Lower lobe of right lung (tissue), 2 donors: ENCODE data around the gene RIT2. TPM values are rescaled to one million over a fixed set of nuclear protein-coding genes. Genes with fewer than 3 reads are reported as not detected.

Experiments
- ATAC-seq, 2 donors: fragments of 200-7000 bp; cut with Tn5 transposase; one replicate each; pipeline ENCODE4 v1.9.1; 2020 to 2022; ENCODE audit warnings: mild to moderate bottlenecking in 2 of 2, moderate library complexity in 2 of 2
- DNase-seq: peaks from one replicate; pipeline ENCODE4 v3.0.0-alpha.2; 2020
- H3K27ac ChIP-seq: fragments of 200-600 bp; one replicate; pipeline ENCODE4 v1.8.0; 2022
- H3K27me3 ChIP-seq: fragments of 200-600 bp; one replicate; pipeline ENCODE4 v1.8.0; 2022; ENCODE audit warnings: low read depth
- H3K36me3 ChIP-seq: fragments of 200-600 bp; one replicate; pipeline ENCODE4 v1.8.0; 2022; ENCODE audit warnings: mild to moderate bottlenecking
- H3K4me1 ChIP-seq: fragments of 200-600 bp; one replicate; pipeline ENCODE4 v1.8.0; 2022
- H3K4me3 ChIP-seq: fragments of 200-600 bp; one replicate; pipeline ENCODE4 v1.8.0; 2022; ENCODE audit warnings: mild to moderate bottlenecking
- H3K9me3 ChIP-seq: fragments of 200-600 bp; one replicate; pipeline ENCODE4 v1.8.0; 2022
- CTCF ChIP-seq: fragments of 200-600 bp; IDR thresholded peaks from one replicate; pipeline ENCODE4 v1.8.0; 2022; ENCODE audit warnings: antibody characterized with exemption, mild to moderate bottlenecking
- intact Hi-C: fragments of 100-400 bp; cut with DNase I; formaldehyde crosslinking; loops from one replicate; pipeline ENCODE4 v1.11.0; 2022
- total RNA-seq: library from RNA; stranded (reverse); fragmentation: NEBNext Ultra II Directional; extraction: Animal tissue kit (Norgen Biotek cat#: 25700); gene quantifications from one replicate; pipeline ENCODE4 v1.2.1, GENCODE V29; 2021
- donor health status: DM: no; HTN: yes; CAD: no; lungs with severe emphysema.

RIT2 gene
- total RNA-seq, 1 donor from 2014 or later, result not detected

DNA sequence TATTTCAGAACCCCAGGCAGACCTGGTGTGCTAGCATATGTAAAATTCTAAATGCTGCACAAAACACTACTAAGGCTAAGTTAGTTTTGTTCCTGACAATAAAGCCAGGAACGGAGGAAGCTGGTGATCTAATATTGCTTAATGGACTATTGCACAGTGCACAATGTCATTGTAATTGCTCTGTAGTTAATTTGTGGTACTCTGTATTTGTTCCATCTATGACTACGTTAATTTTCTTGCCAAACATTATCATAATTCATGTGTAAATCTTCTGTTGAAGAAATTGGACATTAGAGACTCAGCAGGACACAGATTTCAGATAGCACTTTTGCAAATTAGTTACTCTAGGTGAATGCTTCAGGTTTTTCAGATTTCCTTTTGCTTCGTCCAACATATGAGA lies 232.3 kb downstream of the RIT2 start:
- TF ChIP-seq CTCF, result no peak
- no peaks in the 10 kb centered on the region for H3K9me3 ChIP-seq
- no peak overlapping the region for H3K27ac ChIP-seq
- H3K4me3 ChIP-seq, result no peak overlapping the region
- H3K4me1 ChIP-seq, result no peaks in the 10 kb centered on the region
- ATAC-seq (no peak), DNase-seq (no peak)
- no peaks in the 10 kb centered on the region for H3K27me3 ChIP-seq
- intact Hi-C loops, result no loop called here
- no peaks in the 10 kb centered on the region for H3K36me3 ChIP-seq

DNA sequence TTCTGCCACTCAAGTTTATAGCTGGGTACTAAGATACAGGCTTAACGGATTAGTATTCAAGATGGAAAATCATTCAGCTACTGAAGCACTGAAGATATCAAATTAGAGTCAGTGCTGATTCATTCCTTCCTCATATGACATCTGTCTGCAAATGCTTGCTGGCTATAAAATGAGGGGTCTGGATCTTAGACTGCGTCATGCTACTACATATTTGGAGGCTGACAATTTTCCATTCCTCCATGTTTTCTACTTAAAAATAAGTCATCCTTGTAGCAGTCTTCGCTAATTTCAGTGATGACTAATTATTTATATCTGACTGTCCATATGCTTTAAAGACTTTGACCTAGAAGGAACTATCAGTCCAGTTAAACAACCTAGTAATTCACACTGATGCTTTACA lies 233.4 kb downstream of the RIT2 start:
- Histone ChIP-seq H3K27ac (no peak overlapping the region), H3K36me3 (no peaks in the 10 kb centered on the region), H3K27me3 (no peaks in the 10 kb centered on the region), H3K4me1 (no peaks in the 10 kb centered on the region), H3K4me3 (no peak overlapping the region), H3K9me3 (no peaks in the 10 kb centered on the region)
- TF ChIP-seq CTCF, result no peak
- no peak for ATAC-seq
- no peak for DNase-seq
- intact Hi-C loops, result no loop called here

DNA sequence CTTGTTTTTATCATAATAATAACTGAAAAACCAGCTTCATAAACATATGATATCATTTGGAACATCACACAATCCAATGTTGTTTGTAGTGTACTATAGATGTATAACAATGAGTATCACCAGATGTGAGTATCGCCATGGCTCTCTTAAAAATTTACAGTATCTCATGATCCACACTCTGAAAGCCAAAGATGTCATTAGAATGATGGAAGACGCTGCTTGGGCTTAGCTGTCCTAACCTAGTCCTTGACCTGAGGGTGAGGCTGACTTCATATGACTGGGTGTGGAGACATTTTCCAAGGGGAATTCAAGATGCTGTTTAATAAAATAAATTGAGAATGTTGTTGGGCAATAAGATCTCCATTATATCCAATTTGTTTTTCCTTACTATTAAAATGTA lies 242.6 kb downstream of the RIT2 start:
- no peaks in the 10 kb centered on the region for H3K27me3 ChIP-seq
- no peaks in the 10 kb centered on the region for H3K9me3 ChIP-seq
- H3K27ac ChIP-seq, result no peak overlapping the region
- ATAC-seq (no peak), DNase-seq (no peak)
- intact Hi-C loops, result no loop called here
- no peaks in the 10 kb centered on the region for H3K4me1 ChIP-seq
- no peak for TF ChIP-seq CTCF
- no peak overlapping the region for H3K4me3 ChIP-seq
- H3K36me3 ChIP-seq, result no peaks in the 10 kb centered on the region

GRCh38 chr18:42864876-42865275 lies 250.6 kb downstream of the RIT2 start:
- Histone ChIP-seq H3K36me3 (no peaks in the 10 kb centered on the region), H3K4me3 (no peak overlapping the region), H3K27ac (no peak overlapping the region), H3K4me1 (no peaks in the 10 kb centered on the region), H3K27me3 (no peaks in the 10 kb centered on the region), H3K9me3 (no peaks in the 10 kb centered on the region)
- TF ChIP-seq CTCF, result no peak
- DNase-seq (no peak), ATAC-seq (no peak)
- intact Hi-C loops, result no loop called here

DNA sequence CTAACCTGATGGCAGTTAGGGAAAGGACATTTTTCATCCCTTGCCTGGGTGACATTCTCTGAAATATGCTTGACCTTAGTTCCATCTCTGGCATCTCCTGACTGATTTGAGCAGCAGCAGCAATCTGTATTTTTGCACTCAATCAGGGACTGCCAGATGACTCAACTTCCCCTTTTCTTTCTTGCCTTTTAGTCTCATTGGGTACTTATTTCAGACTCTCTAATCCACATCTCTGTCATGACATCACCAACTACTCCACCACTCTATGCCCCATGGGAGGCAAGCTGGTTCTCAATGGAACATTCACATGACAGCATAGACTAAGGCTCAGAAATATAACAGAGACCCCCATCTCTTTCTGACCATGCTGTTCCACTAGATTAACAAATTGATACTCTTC lies 254.2 kb downstream of the RIT2 start:
- DNase-seq (no peak), ATAC-seq (no peak)
- no peak for TF ChIP-seq CTCF
- Histone ChIP-seq H3K4me3 (no peak overlapping the region), H3K27me3 (no peaks in the 10 kb centered on the region), H3K9me3 (no peaks in the 10 kb centered on the region), H3K27ac (no peak overlapping the region), H3K36me3 (no peaks in the 10 kb centered on the region), H3K4me1 (no peaks in the 10 kb centered on the region)
- intact Hi-C loops, result no loop called here

- no peak overlapping the region for H3K27ac ChIP-seq
- H3K4me1 ChIP-seq, result no peaks in the 10 kb centered on the region
- ATAC-seq, result no peak
- intact Hi-C loops, result no loop called here
- H3K4me3 ChIP-seq, result no peak overlapping the region
- no peaks in the 10 kb centered on the region for H3K27me3 ChIP-seq
- no peaks in the 10 kb centered on the region for H3K9me3 ChIP-seq
- H3K36me3 ChIP-seq, result no peaks in the 10 kb centered on the region
- DNase-seq, result no peak
- TF ChIP-seq CTCF, result no peak
These were observed 254.9 kb downstream of the RIT2 start for GRCh38 chr18:42860548-42860947.
